A549 (cell line): ENCODE data around the gene ADGRF5.

Source experiments
- CHD2 ChIP-seq: fragments of 150-350 bp; IDR thresholded peaks from 2 replicates; pipeline ENCODE4 v1.6.1; 2014; ENCODE audit warnings: low read length; ENCODE audit not compliant: partially characterized antibody
- CTCF ChIP-seq: fragments of >200 bp; sonication (Bioruptor Twin); formaldehyde crosslinking; IDR thresholded peaks from 3 replicates; pipeline ENCODE4 v1.5.1; 2016
- HDAC2 ChIP-seq: fragments of 200-600 bp; sonication (generic); IDR thresholded peaks from 2 replicates; pipeline ENCODE4 v1.6.1; 2016
- MAFK ChIP-seq: fragments of 450-650 bp; IDR thresholded peaks from 2 replicates; pipeline ENCODE4 v1.6.1; 2014; ENCODE audit not compliant: partially characterized antibody
- PBX3 ChIP-seq: IDR thresholded peaks from 2 replicates; pipeline ENCODE4 v1.6.1; 2012
- POLR2A ChIP-seq: IDR thresholded peaks from 2 replicates; pipeline ENCODE4 v1.6.1; 2012; ENCODE audit warnings: mild to moderate bottlenecking, low read length
- RAD21 ChIP-seq, 2 experiments: fragments of >200 bp in 1 of 2; sonication (Bioruptor Twin) in 1 of 2; formaldehyde crosslinking in 1 of 2; IDR thresholded peaks in 1 of 2; conservative IDR thresholded peaks in 1 of 2; 2 replicates in 1 of 2; 3 replicates in 1 of 2; pipeline ENCODE4 v1.6.1; 2012 to 2018; ENCODE audit warnings: inconsistent platforms in 1 of 2
- SREBF2 ChIP-seq: fragments of 450-650 bp; IDR thresholded peaks from 2 replicates; pipeline ENCODE4 v1.6.1; 2014; ENCODE audit warnings: mild to moderate bottlenecking, moderate library complexity
- USF2 ChIP-seq: fragments of 450-650 bp; IDR thresholded peaks from 2 replicates; pipeline ENCODE4 v1.6.1; 2014; ENCODE audit warnings: antibody characterized with exemption
- ZNF302 ChIP-seq: fragments of 250-450 bp; sonication (Bioruptor Pico); IDR thresholded peaks from 2 replicates; pipeline ENCODE4 v1.9.0; 2021; ENCODE audit warnings: inconsistent platforms, mild to moderate bottlenecking, moderate library complexity

GRCh38 chr6:46867411-46867810 is 54.3 kb downstream of the ADGRF5 start:
- TF ChIP-seq USF2 (no peak), CTCF (no peak), POLR2A (no peak), HDAC2 (no peak), PBX3 (no peak), MAFK (no peak), ZNF302 (CRISPR knock-in tag) (no peak), RAD21 (conservative IDR thresholded peaks at IDR 0.05 in 1 of 2, IDR thresholded peaks at IDR 0.05 in 1 of 2) (no peak), CHD2 (no peak), SREBF2 (no peak)
